Omental fat pad (tissue), 4 donors: ENCODE data around the gene ABR. TPM values are rescaled to one million over a fixed set of nuclear protein-coding genes. Genes with fewer than 3 reads are reported as not detected.

ENCODE experiments used
- ATAC-seq: fragments of 150-250 bp; one replicate; pipeline ENCODE4 v1.9.1; 2016; ENCODE audit warnings: mild to moderate bottlenecking, moderate library complexity; ENCODE audit not compliant: low FRiP score
- DNase-seq: peaks from one replicate; pipeline ENCODE4 v3.0.0-alpha.2; 2019; ENCODE audit warnings: low spot score
- CTCF ChIP-seq, 3 donors: fragments of 450-650 bp; IDR thresholded peaks; one replicate each; pipeline ENCODE4 v1.5.1; 2016 to 2017; ENCODE audit warnings: antibody characterized with exemption in 3 of 3, mild to moderate bottlenecking in 3 of 3, moderate library complexity in 2 of 3
- small RNA-seq: library from RNA; depleted of rRNA; stranded (forward); fragments of <200 nt; gene quantifications from one replicate; pipeline ENCODE3, GENCODE V24; 2016
- total RNA-seq, 4 donors: library from RNA; depleted of rRNA; stranded (reverse); fragments of >200 nt; gene quantifications; one replicate each; pipeline ENCODE4 v1.1.0, GENCODE V29; 2016

Gene ABR
- total RNA-seq, 4 donors from 2014 or later = 51.1 to 92.1 (median 75.8) TPM

GRCh38 chr17:956905-957304 lies 222.9 kb downstream of the ABR start:
- ATAC-seq = no peak
- TF ChIP-seq CTCF (IDR thresholded peaks at IDR 0.05) = no peak

GRCh38 chr17:954431-955164 lies 225.2 kb downstream of the ABR start:
- ATAC-seq = no peak
- TF ChIP-seq CTCF (IDR thresholded peaks at IDR 0.05) = no peak
- DNase-seq = no peak

More at GRCh38 chr17:956905-957304, 222.9 kb downstream of the ABR start:
- no peak for DNase-seq

- ATAC-seq = no peak
- no peak for TF ChIP-seq CTCF (IDR thresholded peaks at IDR 0.05)
- DNase-seq = no peak
Measured at GRCh38 chr17:953767-954166, 226.0 kb downstream of the ABR start.

Small RNA genes lying within 50 kb of the gene (small RNA-seq; reads per million reads assigned to genes)
- gene AC016292.2 (not detected), gene MIR3183 (not detected), gene RF00017 (not detected)

Other genes with a start within 250 kb of the ABR start
- 10 to 100 TPM in 3 of 4 donors, 1 to 10 TPM in 1; 6.8 to 16.6 (median 11.1) TPM for gene NXN, start 200.2 kb downstream of the ABR start, total RNA-seq
- gene TIMM22, start 182.9 kb downstream of the ABR start, total RNA-seq = 10 to 100 TPM; 10.9 to 18.3 (median 13.4) TPM
- not detected for gene BHLHA9, start 90.5 kb upstream of the ABR start, total RNA-seq
- gene TRARG1, start 99.7 kb upstream of the ABR start, total RNA-seq = 100 to 1,000 TPM in 2 of 4 donors, 10 to 100 TPM in 2; 46.8 to 282 (median 105) TPM
- 100 to 1,000 TPM; 489 to 684 (median 635) TPM for gene YWHAE, start 220.2 kb upstream of the ABR start, total RNA-seq